Measurements from ENCODE around the gene CDC40.
A peak's percentile ranks its signal among the peaks of the same experiment; 100 is the strongest.

Gene CDC40

DNA sequence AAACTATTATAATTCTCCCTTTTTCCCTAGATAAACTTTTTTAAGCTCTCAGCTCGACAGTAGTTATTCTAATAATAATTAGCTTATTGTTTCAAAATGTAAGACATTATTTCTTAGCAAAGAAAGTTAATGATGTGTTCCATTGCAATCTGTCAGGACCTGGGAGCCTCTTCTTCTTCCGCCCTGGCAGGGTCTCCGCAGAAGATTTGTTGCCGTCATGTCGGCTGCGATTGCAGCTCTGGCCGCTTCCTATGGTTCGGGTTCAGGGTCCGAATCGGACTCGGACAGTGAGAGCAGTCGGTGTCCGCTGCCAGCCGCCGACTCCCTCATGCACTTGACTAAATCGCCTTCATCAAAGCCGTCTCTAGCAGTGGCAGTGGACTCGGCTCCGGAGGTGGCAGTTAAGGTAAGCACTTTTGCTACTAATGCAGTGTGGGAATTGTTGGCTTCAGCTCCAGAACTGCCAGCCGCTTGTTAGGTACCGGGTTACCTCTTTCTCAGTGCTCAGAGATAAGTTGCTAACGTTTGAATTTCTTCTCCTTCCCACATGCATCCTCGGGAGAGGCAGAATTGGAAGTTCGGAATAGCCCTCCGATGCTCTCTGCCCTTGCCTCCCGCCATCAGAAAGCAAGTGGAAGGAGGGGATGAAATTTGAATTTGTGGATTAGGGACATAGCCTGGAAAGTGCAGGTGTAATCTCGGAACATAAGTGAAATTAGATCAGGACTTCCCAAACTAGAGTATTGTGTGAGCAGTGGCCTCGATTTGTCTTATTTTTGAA lies at the start of gene CDC40:
TSS of gene CDC40 (plus strand) at position 200 of the 781 bp plus-strand sequence. CDS start at position 218, 18 bp downstream.
- DNase-seq: no peak

DNA sequence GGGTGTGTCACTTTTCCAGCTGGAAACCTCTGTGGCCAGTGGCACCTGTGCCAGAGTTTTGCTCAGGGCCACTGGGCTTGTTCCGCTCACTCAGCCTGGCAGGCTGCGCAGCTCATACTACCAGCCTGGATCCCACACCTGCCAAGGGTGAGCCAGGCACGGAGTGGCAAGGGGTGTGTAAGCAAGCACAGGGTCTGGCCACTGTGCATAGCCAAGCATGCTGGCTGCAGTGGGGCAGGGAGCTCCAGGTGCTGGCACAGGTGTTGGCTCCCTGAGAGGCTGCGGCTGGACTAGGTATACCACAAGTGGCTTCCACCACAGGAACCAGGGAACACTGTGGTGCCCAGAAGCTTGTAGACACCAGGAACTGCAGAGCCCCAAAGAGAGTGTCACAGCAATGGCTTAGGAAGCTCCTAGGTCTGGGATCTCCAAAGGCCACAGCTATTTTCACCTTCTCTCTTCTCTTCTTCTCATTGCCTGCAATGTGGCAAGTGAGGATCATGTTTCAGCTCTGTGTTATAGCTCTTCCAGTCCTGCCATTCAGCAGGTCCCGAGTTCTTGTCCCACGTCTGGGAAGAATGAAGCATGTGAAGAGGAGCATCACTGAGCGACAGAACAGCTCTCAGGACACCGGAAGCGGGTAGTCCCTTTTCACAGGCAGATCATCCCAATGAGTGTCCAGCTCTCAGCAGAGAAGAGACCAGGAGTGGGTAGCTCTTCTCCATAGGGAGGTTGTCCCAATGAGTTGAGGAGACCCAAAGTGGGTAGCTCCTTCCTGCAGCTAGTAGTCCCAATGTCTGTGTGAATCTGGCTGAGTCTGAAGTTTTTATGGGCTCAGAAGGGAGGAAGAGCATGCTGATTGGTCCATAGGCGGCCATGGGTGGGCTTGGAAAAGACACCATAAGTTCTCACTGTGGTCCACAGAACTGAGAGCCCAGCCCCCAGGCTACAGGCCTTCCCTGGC lies 42.0 kb upstream of the CDC40 start:
- no peak for DNase-seq

DNA sequence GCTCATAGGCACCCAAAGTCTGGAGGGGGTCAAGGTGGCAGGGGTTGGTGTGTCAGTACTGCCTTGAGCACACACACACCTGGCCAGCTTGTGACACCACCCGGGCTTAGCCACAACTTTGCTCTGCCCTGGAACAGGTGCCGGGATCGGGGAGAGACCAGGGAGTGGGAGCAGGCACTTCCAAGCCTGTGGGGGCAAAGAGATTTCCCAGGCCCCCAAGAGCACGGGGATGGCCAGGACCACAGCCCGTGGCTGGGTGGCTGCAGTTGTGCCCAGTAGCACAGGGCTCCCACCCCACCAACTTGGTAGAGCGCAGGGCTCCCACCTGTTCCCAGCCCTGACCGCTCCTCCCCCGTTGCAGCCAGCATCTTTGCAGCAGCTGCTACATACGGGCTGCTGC lies 41.2 kb upstream of the CDC40 start:
- DNase-seq: no peak

DNA sequence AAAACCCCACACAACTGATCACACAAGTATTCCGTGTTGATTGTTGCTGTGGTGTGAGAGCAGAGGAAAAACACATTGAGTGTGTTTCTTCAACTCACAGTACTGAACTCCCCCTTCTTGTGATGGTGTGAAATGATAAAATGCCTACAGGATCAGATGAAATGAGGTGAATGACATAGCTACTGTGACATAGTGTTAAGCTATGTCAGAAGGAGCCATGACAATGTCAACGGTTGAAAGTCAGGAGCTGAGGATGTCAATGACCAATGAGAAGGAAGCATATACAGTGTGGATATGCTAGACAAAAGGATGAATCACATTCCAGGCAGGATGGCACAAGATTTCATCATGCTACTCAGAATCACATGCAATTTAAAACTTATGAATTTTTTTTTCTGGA lies 39.6 kb upstream of the CDC40 start:
- DNase-seq: no peak

DNA sequence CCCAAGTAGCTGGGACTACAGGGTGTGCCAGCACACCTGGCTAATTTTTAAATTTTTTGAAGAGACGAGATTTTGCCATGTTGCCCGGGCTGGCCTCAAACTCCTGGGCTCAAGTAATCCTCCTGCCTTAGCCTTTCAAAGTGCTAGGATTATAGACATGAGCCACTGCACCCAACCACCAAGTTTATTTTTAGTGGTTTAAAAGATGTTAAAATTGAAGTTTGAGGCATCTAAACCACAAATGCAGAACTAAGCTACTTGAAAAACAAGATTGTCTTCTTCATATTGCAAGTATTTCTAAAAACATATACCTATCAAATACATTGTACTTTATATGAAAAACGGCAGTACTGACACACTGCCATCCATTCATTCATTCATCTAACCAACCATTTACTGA lies 32.4 kb upstream of the CDC40 start:
- no peak for DNase-seq

DNA sequence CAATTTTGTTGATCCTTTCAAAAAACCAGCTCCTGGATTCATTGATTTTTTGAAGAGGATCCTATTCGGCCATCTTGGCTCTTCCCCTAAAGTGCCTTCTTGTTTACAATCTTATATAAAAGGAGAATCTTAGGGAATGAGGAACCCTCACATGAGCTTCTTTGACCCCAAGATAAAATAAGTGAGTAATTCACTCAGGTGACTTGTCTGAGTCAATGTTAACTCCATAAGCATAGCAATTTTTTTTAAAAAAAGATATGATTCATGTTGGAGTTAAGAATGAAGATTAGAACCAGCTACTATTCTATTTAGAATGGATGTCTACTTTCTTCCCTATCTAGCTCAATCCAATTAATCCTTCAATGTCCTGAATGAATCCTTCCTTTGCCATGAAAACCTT lies 21.7 kb upstream of the CDC40 start:
- no peak for DNase-seq

DNA sequence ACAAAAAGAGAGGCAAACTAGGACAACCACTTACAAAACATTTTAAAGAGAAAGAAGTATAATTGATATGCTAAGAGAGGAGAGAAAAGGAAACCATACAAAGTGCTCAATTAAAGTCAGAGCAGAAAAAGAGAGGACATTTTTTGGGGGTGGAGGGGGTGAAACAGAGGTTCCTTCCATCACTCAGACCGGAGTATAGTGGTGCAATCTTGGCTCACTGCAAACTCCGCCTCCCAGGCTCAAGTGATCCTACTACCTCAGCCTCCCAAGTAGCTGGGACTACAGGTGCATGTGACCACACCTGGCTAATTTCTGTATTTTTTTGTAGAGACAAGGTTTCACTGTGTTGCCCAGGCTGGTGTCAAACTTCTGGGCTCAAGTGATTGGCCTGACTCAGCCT lies 10.1 kb upstream of the CDC40 start:
- no peak for DNase-seq

DNA sequence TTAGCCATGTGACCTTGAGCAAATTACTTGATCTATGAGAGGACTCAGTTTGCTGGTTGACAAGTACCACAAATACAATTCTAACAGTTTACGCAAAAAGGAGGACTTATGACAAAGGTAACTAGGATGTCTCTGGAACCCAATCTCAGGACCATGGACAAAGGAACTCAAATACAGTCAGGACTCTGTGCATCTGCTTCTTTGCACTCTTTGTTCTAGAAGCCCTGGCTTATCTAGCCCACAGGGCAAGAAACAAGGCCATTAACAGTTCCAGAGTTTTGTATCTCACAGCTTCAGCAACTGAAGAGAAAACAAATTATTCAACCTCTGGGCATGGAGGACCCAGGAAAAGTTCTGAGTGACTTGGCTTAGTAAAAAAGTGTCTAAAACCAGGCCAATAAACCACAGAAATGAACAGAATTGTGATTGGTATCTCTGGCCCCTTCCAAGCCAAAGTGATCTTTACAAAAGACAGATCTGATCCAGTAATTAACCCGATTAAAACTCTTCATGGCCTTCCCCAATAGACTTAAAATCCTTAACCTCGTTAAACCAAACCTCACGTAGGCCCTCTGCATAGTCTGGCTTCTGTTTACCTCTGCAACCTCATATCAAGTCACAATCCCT lies 6.6 kb upstream of the CDC40 start:
- DNase-seq: no peak

DNA sequence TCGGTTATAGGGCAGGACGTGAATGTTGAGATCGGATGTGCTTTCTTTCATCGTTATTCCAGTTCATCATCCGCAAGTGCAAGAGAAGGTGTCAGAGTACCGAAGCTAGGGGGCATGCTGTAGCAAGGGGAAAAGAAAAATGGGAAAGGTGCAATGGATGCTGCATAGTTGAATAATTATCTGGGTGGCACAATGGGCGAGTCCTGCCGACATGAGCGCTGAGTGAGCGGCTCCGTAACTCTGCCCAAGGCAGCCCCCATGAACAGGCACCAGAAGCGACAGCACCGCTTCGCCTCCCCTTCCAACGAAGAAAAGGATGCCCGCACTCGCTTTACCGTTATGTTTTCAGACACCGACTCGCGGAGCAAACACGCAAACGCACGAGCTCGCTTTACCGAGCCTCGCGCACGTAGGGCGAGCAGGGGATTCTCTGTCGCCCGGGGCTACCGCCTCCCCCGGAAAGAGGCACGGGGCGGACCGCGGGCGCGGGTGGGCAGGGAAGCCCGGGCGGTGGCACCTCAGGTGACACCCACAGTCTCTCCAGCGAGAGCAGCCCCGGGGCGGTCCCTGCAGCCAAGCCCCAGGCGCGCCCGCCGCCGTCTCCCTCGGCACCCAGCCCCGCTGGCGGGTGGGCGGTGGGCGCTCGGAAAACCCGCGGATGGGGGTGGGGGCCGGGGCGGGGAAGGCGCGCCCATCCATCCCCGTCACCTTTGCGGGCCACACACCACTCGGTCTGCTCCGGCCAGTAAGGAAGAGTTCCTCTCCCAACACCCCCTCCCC lies 1.4 kb upstream of the CDC40 start:
- peak; percentile 57 for DNase-seq

DNA sequence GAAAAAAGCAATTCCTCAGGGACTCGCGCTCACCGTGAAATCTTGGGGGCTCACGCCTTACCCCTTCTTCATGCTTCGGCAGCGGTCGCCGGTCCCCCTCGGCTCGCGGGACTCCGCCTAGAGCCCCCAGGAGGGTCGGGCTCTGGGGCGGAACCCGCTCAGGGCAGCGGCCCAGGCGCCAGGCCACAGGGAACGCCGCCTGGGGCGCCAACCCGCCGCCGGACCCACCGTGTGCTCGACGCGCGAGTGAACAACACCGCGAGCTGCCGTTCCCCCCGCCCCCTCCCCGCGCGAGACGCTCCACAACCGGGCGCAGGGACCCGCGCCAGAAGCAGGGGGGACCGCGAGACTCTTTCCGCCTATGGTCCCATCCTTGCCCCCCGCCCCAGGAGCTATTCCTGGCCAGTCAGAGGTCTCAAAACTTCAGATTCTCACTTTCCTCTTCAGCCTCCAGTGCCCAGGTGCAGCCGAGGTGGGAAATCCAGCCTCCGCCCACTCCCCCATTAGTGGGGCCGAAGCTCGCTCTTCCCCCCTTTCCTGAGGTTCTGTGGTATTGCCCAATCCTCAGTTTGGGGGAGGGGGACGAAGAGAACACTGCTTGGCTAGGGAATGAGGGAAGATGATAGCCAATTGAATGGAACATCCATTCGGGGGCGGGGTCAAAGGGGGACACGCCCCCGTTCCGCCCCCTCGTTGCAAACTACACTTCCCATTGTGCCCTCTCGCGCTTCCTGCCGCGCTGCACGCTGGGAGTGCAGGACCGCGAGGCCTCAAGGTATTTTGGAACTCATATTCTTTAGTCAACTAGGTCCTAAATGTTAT lies 610 bp upstream of the CDC40 start, which contains the start of gene WASF1:
TSS of gene WASF1 (minus strand) at position 265 of the 822 bp plus-strand sequence. CDS start 52,069 bp downstream, outside the sequence.
- DNase-seq: peak; percentile 96

DNA sequence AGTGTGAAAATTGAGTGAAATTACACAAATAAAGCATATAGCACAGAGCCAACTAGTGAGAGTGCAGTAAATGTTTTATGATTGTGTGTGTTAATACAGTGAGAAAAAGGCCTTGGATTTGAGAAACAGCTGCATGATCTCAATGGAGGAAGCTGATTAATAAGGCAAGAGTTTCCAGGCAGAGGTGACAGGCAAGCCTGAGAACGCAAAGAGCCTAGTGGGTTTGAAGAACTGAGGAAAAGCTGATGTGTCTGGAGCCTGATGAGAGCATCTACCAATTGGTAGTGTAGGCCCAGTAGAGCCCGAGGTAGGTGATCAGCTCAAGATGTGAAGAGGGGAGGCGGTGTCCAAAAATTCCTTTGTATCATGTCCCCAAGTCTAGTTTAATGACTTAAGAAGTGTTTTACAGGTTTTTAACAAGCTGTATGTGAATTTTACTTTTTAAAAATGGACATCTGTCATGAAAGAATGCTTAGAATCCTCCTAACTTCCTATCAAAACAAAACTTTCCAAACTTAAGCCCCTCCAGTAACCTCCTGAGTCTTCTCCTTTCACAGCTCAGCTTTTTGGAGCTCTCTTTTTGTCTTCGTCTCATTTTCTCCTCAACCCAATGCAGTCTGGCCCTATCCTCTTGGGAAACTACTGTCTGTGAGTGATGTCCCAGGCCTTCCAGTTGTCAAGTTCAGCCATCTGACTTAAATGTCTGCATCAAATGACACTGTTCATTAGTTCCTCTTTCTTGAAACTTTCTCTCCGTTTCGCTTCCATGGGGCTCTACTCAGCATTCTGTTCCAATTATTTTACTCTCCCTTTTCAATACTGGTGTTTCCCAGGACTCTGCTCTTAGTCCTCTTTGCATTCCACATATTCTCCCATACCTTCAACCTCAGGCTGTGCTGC lies 1.2 kb downstream of the CDC40 start:
- no peak for DNase-seq

DNA sequence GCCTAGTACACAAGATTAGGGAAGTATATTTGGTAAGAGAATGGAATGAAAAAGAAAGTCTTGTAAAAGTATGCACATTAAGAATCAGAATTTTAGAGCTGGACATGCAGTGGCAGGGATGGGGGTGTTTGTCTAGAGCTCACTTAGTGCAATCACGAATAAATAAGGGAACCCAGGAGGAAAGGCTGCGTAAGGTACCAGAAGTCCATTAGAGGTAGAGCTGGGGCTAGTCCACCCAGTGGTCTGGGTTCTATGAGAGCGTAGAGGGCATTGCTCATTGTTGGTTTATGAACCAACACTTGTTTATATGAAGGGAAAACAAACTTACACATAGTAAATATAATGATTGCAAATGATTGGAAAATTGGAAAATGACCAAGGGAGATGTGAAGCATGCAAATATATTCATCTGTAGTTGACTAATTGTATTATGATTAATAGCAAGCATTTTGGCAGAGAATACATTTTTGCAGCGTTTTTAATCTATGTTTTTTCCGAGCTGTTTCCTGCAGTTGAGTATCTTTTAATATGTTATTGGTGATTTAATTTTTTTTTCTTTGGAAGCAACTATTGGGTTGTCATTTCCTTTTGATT lies 3.2 kb downstream of the CDC40 start:
- no peak for DNase-seq

DNA sequence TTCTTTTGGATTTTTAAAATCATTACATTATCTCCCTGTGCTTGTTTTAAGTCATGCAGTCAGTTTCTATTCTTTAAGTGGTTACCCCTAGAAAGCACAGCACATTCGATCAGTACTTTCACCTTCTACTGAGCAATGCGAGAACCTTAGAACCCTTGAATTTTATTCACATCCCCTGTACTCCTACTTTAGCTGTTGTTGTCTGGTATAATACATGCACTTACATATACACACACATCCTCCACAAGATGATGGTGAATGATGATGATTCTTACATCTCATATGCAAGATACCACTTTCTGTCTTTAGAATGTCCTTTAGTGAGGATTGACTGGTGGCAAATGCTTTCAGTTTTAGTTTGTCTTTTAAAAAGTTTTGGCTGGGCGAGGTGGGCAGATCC lies 5.7 kb downstream of the CDC40 start:
- no peak for DNase-seq

DNA sequence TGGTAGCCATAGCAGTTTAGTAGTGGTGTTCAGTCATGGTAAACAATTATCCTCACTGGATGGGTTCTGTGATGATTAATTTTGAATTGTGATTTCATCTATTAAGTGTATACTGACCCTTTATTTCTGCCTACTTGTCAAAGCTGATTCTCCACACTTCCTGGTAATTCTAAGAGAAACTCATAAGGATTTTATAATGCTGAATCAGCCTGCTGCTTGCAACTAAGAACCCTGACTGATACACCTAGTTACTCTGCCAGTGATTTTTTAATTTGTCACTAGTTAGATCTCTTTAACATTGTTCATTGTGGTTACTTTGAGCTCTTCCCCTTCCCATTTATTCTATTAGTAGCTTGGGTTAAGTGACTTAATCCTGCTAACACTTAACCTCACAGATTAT lies 8.6 kb downstream of the CDC40 start:
- DNase-seq: no peak

DNA sequence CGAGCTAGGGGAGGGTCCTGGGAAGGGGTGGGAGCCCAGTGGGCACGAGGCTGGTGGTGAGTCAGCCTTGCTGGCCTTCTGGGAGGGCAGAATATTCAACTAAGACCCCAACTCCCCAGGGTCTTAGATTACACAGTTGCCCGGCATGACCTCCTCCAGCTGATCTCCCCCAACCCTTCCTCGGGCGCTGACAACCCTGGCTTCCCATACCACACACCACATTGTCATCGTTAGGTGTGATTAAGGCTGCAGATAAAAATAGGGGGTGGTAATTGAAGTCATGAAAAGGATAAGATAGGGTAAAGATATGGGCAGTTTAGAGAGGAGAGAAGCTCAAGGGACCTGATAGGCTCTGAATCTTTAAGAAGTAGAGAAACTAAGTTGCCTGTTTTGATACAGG lies 10.5 kb downstream of the CDC40 start:
- no peak for DNase-seq

DNA sequence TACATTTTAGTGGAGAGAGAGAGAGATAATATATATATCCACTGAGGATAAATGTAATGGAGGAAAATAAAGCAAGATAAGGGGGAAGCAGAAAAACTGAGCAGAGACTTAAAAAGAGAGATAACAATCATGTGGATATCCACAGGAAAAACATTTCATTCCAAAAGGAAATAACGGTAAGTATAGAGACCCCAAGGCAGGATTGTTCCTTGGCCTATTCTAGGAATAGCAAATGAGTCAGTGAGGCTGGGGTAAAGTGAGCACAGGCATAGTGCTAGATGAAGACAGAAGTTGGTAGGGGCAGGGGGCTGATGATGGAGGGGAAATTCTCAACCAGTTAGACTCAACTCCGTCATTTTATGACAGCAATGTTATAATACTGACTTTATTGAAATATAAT lies 11.2 kb downstream of the CDC40 start:
- no peak for DNase-seq

DNA sequence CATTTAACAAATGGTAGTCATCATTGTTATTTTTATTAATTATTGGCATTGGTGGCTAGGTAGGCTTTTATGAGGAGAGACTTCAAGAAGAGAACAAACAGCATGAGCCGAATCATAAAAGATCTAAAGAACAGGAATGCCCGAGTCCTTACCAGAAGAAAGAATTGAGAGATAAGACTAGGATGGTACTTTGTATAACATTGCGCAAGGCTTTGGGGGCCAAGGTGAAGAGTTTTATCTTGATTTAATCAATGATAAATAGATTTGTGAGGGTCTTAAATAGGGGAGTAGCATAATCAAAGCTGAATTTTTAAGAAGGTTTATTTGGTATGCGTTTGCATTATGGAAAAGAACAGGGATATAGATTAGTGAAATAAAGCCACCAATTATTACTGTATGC lies 15.4 kb downstream of the CDC40 start:
- DNase-seq: no peak

DNA sequence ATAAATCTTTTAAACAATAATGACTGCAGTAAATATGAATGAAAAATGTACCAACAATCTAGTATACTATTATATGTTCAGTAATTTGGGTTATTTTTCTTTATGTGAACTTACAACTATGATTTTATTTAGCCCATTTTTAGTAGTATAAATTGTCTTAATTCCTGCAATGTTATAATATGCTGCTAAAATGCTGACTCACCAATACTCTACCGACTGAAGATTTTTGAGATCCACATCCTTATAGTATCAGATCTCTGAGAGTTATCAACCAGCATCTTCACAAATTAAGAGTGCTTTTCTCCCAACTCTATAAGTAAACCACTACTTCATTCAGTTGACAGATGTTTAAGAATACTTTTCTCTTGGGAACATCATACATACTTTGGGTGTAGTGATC lies 16.6 kb downstream of the CDC40 start:
- DNase-seq: no peak

DNA sequence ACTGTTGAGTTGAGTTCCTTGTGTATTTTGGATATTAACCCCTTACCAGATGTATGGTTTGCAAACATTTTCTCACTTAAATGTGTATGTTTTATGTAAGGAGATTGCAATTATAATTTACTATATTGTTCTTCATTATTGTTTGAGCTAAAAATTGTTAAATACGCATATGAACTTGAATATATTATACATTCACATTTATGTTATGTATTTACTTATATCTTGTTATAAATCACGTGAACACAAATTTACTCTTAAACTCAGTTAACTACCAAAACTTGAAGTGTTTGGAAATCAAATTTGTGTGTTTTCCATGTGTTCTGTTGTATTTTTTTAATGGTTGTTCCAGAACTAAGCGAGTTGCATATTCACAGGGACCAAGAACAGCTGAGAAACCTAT lies 18.3 kb downstream of the CDC40 start:
- DNase-seq: no peak

Data from NCI-H1436 treated with DMSO at 0.1 percent for 48 hours (cell line).